Ramos (cell line): ENCODE data around the gene ORC6.

Experiments
- in situ Hi-C: fragments of 300-500 bp; cut with MboI; formaldehyde crosslinking; loops from one replicate; pipeline ENCODE4 v1.14.3; 2022; ENCODE audit warnings: low sequenced_read_pairs; ENCODE audit not compliant: unreplicated experiment

ORC6 gene

DNA sequence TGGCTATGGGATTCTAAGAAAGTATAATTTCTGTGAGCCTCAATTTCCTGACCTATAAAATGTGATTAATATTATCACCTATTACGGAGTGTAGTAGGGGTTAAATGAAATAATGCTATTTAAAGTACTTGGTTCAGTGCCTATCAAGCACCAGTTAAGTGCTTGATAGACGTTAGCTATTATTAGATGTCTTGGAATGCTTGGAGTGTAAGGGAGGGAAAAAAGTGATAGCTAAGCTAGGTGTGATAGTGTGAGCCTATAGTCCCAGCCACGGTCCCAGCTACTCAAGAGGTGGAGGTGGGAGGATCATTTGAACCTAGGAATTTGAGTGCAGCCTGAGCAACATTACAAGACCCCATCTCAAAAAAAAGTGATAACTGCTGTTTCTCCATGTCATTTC lies 7.5 kb downstream of the ORC6 start:
- in situ Hi-C loops = no loop called here

DNA sequence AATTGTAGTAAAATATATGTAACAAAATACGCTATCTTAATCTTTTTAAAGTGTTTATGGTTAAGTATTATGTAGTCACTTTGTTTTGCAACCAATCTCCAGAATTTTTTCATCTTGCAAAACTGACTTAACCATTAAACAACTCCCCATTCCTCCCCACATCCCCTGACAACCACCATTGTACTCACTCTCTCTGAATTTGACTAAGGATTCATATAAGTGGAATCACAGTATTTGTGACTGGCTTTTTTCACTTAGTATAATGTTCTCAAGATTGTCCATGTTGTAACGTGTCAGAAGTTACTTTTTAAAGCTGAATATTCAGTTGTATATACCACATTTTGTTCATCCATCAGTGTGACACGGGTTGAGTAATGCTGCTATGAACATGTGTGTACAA lies 10.6 kb downstream of the ORC6 start:
- in situ Hi-C loops = no loop called here

DNA sequence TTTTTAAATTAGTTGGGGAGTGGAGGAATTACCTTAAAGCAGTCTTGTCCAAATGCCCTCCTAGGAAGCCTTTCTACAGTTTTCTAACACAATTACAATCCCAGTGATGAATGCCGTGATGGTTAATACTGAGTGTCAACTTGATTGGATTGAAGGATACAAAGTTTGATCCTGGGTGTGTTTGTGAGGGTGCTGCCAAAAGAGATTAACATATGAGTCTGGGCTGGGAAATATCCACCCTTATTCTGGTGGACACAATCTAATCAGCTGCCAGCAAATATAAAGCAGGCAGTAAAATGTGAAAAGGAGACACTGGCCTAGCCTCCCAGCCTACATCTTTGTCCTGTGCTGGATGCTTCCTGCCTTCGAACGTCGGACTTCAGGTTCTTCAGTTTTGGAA lies 12.2 kb downstream of the ORC6 start:
- in situ Hi-C loops = no loop called here

DNA sequence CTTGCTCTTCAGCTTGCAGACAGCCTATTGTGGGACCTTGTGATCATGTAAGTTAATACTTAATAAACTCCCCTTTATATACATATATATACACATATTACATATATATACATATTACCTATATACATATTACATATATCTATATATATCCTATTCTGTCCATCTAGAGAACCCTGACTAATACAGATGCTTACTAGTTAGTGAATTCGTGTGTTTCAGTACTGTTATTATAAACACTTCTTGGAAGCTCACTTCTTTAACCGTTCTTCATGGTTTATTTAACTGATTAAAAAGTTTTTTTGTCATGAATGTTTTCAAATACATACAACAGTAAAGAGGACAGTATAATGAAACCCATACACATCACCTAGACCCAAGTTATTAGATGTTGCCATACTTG lies 12.6 kb downstream of the ORC6 start:
- in situ Hi-C loops = no loop called here

DNA sequence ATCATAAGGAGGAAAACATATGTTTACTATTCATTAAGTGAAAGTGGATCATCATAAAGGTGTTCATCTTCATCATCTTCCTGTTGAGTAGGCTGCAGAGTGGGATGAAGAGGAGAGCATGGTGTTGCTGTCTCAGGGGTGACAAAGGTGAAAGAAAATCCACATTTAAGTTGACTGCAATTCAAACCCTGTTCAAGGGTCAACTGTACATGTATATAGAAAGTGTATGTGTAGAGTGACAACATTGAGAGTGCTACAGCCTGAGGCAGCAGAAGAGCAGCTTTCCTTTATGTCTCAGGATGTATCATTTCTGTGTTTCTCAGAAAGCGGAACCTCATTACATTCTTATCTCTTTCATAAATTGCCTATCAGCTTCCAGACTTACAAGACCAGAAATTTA lies 17.2 kb downstream of the ORC6 start:
- in situ Hi-C loops = no loop called here

DNA sequence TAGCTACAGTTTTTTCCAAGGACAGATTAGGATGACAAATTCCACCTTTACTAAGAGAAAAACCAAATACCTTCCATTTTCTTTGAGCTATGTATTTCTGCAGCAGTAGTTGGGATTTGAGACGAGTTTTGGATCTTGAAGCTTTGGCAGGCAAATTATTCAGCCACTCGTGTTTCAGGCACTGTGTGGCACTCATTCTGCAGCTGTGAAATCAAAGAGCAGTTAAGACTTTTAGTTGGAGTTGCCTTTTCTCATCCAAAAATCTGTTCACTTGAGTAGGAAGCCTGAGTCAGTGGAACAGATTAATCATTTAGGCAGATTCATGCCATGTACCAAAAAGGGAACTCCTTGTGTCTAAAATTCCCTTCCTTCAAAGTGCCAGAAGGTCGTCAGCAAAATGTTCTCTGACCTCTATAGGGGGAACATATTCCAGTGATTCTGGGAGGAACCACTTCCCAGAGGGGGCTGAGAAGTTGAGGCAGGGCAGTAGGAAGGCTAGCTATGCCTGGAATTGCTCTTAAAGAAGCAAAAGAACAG lies 20.1 kb downstream of the ORC6 start:
- in situ Hi-C loops = no loop called here

DNA sequence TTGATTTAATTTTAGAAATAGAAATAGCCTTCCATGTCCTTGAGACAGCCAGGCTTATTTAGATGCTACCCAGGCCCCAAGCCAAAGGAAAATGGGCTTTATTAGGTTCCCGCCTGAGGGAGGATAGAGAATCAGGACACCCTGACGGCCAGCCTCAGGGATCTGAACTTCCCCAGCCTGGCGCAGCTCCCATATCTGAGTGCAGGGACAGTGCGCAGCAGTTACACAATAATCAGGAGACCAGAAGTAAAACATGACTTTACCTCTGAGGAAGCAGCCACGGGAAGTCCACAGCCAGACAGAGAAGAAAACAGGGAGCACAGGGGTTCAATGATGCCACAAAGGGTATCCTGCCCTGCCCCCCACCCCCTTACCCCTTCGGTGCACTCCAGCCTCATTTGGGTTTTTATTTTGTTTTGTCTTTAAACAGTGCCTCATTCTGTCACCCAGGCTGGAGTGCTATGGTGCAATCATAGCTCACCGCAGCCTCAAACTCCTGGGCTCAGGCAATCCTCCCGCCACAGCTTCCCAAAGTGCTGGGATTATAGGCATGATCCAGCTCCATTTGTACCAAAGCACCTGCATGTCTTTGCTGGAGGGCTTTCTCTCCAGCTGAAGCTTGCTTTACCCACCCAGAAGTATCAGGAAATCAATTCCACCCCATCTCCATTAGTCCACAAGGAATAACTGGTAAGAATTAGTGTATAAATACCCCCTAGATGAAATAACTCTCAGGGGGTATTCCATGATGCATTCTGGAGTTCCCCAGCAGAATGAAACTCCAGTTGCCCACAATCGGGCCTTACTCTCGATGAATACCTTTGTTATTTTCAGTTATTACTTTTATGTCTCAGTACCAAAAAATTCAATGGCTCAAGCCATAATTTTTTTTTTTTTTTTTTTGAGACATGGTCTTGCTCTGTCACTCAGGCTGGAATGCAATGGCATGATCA lies 21.9 kb downstream of the ORC6 start:
- in situ Hi-C loops = no loop called here

DNA sequence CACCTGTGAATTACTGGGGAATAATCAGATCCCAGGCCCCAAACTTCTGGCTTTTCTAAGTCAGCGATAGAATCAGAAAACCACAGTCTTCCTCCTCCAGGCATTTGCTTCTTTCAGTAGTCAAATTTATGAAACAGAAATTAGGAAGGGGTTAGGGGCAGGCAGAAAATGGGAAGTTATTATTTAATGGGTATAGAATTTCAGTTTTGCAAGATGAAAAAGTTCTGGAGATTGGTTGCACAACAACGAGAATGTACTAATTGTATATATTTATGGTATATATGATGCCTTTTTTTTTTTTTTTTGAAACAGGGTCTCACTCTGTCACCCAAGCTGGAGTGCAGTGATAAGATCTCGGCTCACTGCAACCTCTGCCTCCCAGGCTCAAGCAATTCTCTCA lies 23.5 kb downstream of the ORC6 start:
- in situ Hi-C loops = no loop called here

DNA sequence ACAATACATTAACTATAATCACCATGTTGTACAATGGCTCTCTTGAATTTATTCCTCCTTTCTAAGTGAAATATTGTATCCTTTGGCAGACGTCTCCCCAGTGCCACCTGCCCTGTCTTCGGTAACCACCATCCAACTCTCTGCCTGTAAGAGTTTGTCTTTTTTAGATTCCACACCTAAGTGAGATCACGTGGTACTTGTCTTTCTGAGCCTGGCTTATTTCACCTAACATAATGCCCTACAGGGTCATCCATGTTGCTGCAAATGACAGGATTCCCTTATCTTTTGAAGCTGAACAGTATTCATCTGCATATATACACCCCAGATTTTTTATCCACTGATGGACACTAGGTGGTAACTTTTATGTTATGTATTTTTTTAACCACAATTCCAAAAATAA lies 24.2 kb downstream of the ORC6 start:
- in situ Hi-C loops = no loop called here

DNA sequence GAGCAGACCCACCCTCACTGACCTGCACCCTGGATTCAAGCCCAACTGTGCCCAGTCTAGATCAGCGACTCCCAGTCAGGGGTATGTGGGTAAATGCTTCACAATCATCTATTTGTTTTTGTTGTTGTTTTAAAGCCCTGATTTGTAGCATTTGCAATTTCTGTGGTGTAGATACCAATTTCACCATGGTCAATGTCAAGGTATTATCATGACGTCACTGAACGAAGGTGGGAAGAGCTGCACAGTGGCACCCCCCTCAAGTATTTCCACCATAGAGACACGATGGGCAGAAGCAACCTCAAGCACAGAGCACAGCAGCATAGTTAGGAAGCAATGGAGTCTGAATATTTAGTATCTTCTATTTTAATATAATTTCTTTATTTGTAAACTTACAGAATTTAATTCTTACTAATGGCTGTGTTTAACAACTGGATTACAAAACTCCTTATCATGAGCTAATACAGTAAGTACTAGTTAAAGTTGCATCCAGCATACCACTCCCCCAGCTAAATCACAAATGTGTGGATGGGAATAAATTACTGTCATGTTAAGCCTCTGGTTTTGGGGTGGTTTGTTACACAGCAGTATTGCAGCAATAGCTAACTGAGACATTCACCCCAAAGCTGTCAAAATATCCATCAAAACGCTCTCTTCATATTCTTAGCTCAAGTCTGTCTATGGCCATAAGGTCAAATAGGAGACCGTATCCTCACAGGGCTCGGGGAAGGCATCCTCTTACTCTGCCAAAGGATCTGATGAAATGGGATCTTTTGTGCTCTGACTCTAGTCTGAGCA lies 25.5 kb downstream of the ORC6 start:
- in situ Hi-C loops = no loop called here

DNA sequence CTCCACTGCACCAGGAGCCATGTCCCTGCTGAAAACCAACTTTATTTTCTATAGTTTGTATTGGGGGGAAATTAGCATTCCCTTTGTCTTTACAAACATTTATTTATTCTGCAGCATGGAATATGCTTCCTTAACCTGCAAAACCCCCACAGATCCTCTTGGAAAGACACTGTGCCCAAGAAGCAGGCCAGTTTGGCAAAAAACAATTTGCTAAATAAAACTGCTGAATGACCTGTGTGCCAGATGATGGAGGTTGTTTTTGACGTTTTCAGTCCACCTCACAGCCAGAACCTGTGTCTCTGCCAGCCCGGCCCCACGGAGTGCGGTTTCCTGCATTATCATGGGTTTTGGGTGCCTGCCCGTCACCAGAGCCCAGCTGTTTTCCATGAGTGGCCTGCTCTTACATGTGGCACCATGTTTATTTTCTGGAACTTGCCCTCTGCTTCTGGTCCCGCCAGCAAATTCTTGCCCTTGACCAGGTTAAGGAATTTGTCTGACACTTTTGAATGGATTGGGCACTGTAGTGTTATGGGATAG lies 26.4 kb downstream of the ORC6 start:
- in situ Hi-C loops = no loop called here

DNA sequence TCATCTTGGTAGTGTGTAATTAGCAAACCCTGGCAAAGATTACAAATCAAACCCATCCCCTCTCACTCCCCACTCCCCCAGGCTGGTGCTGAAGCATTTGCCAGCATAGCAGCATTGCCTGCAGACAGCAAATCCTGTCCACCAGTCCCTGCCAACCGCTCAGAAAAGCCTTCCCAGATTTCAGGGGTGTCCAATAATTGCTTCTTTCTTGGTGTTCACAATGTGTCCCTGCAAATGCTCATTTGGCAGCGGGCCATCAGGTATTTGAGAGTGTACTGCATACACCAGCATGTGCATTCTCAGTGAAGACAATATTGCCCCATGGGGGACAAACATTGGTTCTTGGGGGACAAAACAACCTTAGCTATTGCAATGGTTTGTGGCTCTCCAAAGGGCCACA lies 28.2 kb downstream of the ORC6 start:
- in situ Hi-C loops = no loop called here

DNA sequence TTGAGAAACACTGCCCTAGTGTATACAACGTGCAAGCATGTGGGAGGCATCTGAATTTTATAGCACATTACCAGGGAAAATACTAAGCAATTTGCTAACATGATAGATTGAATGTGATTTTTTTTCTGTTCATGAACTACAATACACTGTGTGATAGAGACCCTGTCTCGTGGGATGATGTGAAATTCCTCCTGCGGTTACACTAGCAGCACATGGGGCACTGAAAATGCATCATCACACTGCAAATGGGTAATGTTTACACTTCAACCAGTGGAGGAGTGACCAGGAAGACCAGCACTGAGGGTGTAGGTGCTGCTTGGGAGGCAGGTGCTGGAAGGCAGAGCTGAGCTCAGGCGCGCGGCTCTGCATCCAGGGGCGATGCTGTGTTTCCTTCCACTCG lies 28.8 kb downstream of the ORC6 start:
- in situ Hi-C loops = no loop called here

DNA sequence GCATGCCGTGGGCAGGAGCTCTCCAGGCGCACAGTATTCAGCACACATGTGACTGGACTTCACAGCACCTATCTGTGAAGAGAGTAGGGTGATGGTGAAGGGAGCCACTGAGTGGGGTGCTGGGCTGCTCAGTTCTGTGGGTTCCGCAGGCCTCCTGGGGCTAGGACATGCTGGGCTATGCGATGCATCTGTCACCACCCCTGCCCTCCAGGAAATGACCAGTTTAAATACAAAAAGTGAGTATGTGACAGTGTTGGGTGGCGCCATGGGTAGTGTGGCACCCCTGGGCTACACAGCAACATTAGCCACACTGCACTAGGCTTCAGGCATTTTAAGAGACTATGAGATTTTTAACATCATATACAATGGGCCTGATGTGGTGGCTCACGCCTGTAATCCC lies 30.1 kb downstream of the ORC6 start:
- in situ Hi-C loops = no loop called here

DNA sequence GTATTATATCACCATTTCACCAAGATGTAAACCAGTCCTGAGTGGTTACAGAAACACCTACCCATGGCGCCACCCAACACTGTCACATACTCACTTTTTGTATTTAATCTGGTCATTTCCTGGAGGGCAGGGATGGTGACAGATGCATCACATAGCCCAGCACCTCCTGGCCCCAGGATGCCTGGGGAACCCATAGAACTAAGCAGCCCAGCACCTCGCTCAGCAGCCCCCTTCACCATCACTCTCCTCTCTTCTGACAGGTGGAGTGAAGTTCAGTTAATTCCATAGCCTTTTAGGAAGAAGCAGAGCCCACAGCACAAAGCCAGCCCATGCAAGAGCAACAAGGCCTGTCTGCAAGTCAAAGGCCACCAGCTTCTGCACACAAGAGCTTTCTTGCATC lies 31.2 kb downstream of the ORC6 start:
- in situ Hi-C loops = no loop called here

DNA sequence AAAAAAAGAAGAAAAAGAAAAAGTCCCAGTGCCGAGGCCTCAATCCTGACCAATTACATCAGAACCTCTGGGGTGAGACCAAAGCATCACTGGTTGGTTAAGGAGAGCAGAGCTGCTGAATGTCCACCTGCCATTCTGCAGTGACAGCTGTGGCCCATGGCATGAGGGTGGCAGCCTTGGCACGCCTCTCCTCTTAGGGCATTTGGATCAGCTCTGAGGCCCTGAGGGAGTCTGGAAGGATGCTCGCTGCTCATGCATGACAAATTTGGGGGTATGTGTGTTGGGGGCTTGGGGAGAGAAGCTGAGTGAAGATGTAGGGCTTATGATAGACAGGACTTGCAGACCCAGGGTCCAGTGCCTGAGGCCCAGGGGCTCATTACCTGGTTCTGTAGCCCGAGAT lies 32.4 kb downstream of the ORC6 start:
- in situ Hi-C loops = no loop called here

DNA sequence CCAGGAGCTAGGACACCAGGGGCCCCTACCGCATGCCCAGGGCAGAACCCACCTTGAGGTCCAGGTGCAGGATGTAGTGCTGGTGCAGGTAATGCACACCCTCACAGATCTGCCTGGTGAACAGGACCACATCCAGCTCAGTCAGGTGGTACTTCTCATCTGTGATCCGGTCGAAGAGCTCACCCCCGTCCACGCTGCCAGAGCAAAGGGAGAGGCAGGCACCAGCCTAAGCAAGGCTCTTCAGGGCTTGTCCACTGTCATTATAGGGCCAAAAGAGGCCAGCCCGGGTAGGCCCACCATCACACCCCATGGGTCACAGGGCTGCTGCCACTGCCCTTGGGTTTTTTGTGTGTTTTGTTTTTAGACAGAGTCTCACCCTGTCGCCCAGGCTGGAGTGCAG lies 37.7 kb downstream of the ORC6 start:
- in situ Hi-C loops = no loop called here

DNA sequence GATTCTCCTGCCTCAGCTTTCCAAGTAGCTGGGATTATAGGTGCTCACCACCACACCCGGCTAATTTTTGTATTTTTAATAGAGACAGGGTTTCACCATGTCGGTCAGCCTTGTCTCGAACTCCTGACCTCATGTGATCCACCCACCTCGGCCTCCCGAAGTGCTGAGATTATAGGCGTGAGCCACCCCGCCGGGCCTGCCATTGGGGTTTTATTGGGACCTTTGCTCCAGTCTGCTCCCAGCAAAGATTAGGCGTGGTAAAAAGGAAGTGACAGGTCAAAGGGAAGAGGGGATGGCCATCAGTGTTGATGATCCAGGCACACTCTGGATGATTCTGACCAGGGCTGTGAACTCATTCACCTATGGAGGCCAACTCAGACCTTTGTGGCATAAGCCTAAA lies 38.2 kb downstream of the ORC6 start:
- in situ Hi-C loops = no loop called here

DNA sequence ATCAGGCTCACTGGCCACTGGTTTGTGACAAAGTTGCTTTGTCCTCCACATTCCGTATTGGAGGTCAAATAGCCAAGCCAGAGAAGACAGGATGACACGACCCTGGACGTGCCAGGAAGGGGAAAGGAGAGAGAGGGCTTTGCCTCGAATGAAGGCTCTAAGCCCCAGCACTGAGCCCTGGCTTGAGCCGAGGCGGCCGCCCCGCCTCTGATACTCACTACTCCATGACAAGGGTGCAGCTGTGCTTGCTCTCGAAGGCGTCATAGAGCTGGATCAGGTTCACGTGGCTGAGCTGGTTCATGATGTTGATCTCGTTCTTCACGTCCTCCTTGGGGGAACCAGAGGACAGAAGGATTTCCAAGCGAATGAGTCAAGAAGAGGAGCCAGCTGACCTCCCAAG lies 39.3 kb downstream of the ORC6 start:
- in situ Hi-C loops = no loop called here

DNA sequence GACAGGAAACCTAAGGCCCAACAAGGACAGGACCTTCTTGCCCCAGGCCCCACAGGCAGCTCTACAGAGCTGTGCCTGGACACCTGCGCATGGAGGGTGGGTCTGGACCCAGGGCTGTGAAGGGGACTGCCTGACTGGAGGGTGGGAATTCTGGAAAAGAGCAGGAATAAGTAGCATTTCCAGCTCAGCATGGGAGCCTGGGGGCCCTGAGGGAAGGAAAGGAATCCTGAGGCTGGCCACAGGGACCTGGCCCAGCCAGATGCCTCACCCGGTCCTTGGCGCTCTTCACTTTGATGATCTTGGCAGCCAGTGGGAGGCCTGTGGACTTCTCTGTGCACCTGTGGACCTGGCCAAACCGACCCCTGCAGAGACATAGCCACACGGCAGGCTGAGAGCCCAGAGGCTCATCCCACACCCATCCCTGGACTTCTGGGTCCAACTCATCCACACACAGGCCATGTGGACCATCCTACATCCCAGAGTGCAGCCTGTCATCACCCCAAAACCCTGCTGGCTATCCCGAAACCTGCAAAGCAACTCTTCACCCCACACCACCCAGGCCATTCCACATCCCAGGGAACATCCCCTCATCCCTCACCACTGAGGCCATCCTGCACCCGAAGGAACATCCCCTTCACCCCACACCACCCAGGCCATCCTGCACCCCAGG lies 40.0 kb downstream of the ORC6 start:
- in situ Hi-C loops = no loop called here

DNA sequence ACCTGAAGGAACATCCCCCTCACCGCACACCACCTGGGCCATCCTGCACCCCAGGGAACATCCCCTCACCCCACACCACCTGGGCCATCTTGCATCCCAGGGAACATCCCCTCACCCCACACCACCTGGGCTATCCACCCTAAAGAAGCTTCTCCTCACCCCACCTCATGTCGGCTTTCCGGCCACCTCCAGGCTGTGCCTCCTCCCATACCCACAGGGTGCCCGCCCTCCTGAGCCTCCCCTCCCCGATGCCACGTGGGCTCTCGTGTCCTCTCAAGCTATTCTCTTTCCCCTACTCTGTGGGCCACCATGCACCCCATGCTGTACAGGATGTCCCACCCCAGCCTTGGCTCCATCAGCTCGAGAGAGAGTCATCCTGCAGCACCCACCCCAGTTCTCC lies 40.7 kb downstream of the ORC6 start:
- in situ Hi-C loops = no loop called here
